WTC11 (cell line): ENCODE data around the gene PTPRN2. TPM values are rescaled to one million over a fixed set of nuclear protein-coding genes. Genes with fewer than 3 reads are reported as not detected.

Experiments
- ATAC-seq: fragments of 200-7000 bp; cut with Tn5 transposase; 2 replicates; pipeline ENCODE4 v1.10.0; 2021; ENCODE audit warnings: mild to moderate bottlenecking, moderate library complexity
- CTCF ChIA-PET: fragments of 300-600 bp; sonication (Branson Sonifier 250); formaldehyde crosslinking; loops from one replicate; lab custom pipeline; 2021; ENCODE audit warnings: antibody characterized with exemption; lab: Charles Lee
- POLR2A ChIA-PET: fragments of 350-600 bp; sonication (Branson Sonifier 250); formaldehyde crosslinking; loops from one replicate; lab custom pipeline; 2021; ENCODE audit warnings: antibody characterized with exemption; lab: Charles Lee
- DNase-seq: peaks from one replicate; pipeline ENCODE4 v3.0.0; 2021; ENCODE audit warnings: low spot score
- H3K27ac Mint-ChIP-seq: 2 replicates; pipeline ENCODE4 v1.8.0; 2021; ENCODE audit warnings: mixed read lengths
- H3K27me3 Mint-ChIP-seq: 2 replicates; pipeline ENCODE4 v1.8.0; 2021; ENCODE audit warnings: low read depth, mild to moderate bottlenecking, moderate library complexity, mixed read lengths
- H3K36me3 Mint-ChIP-seq: 2 replicates; pipeline ENCODE4 v1.8.0; 2021; ENCODE audit warnings: mixed read lengths
- H3K4me1 Mint-ChIP-seq: 2 replicates; pipeline ENCODE4 v1.8.0; 2022; ENCODE audit warnings: mixed read lengths
- H3K4me3 Mint-ChIP-seq: 2 replicates; pipeline ENCODE4 v1.8.0; 2021; ENCODE audit warnings: mild to moderate bottlenecking, moderate library complexity, mixed read lengths
- H3K9me3 Mint-ChIP-seq: 2 replicates; pipeline ENCODE4 v1.8.0; 2021; ENCODE audit warnings: mixed read lengths
- CBFB ChIP-seq: sonication (generic); formaldehyde crosslinking; IDR thresholded peaks from 2 replicates; pipeline ENCODE4 v1.8.1; 2022; ENCODE audit warnings: mild to moderate bottlenecking, low read depth, missing genetic modification reagents
- ERG ChIP-seq: fragments of 250-450 bp; sonication (Bioruptor Pico); IDR thresholded peaks from 2 replicates; pipeline ENCODE4 v1.8.0; 2021; ENCODE audit warnings: mild to moderate bottlenecking
- ETV6 ChIP-seq: sonication (generic); formaldehyde crosslinking; IDR thresholded peaks from 2 replicates; pipeline ENCODE4 v1.8.1; 2022; ENCODE audit warnings: mild to moderate bottlenecking, missing genetic modification reagents
- FOXK1 ChIP-seq: sonication (generic); formaldehyde crosslinking; IDR thresholded peaks from 2 replicates; pipeline ENCODE4 v1.8.0; 2022; ENCODE audit warnings: mild to moderate bottlenecking, moderate library complexity, missing genetic modification reagents
- IRF2 ChIP-seq: sonication (generic); formaldehyde crosslinking; IDR thresholded peaks from 2 replicates; pipeline ENCODE4 v1.8.0; 2022; ENCODE audit warnings: low read depth, missing genetic modification reagents, borderline replicate concordance
- KAT7 ChIP-seq: sonication (generic); formaldehyde crosslinking; IDR thresholded peaks from 2 replicates; pipeline ENCODE4 v1.8.1; 2023; ENCODE audit warnings: missing genetic modification reagents, mild to moderate bottlenecking, borderline replicate concordance
- MAX ChIP-seq: sonication (generic); formaldehyde crosslinking; IDR thresholded peaks from 2 replicates; pipeline ENCODE4 v1.8.0; 2022; ENCODE audit warnings: mild to moderate bottlenecking, missing genetic modification reagents
- MXD4 ChIP-seq: fragments of 250-450 bp; sonication (Bioruptor Pico); IDR thresholded peaks from 2 replicates; pipeline ENCODE4 v1.8.0; 2021; ENCODE audit warnings: mild to moderate bottlenecking, moderate library complexity, borderline replicate concordance
- NFE2L1 ChIP-seq: sonication (generic); formaldehyde crosslinking; IDR thresholded peaks from 2 replicates; pipeline ENCODE4 v1.8.1; 2023; ENCODE audit warnings: missing genetic modification reagents
- NR2C2 ChIP-seq: sonication (generic); formaldehyde crosslinking; IDR thresholded peaks from 2 replicates; pipeline ENCODE4 v1.8.0; 2022; ENCODE audit warnings: mild to moderate bottlenecking, missing genetic modification reagents
- SOX15 ChIP-seq: fragments of 250-450 bp; sonication (Bioruptor Pico); IDR thresholded peaks from 2 replicates; pipeline ENCODE4 v1.9.0; 2021; ENCODE audit warnings: mild to moderate bottlenecking
- TCF7 ChIP-seq: sonication (generic); formaldehyde crosslinking; IDR thresholded peaks from 2 replicates; pipeline ENCODE4 v1.8.0; 2022; ENCODE audit warnings: mild to moderate bottlenecking, low read depth, missing genetic modification reagents, moderate library complexity
- ZNF281 ChIP-seq: sonication (generic); formaldehyde crosslinking; IDR thresholded peaks from 2 replicates; pipeline ENCODE4 v1.8.0; 2023; ENCODE audit warnings: mild to moderate bottlenecking, missing genetic modification reagents
- total RNA-seq: library from RNA; stranded (reverse); gene quantifications from 3 replicates; pipeline ENCODE4 v1.2.3, GENCODE V29; 2021
- TF ChIP-seq, protein P1 (sequence below): fragments of 250-450 bp; sonication (Bioruptor Pico); IDR thresholded peaks from 2 replicates; pipeline ENCODE4 v1.9.0; 2021; ENCODE audit warnings: moderate library complexity, mild to moderate bottlenecking, inconsistent platforms, borderline replicate concordance
- TF ChIP-seq, protein P2 (sequence below): sonication (generic); formaldehyde crosslinking; IDR thresholded peaks from 2 replicates; pipeline ENCODE4 v1.8.1; 2023; ENCODE audit warnings: mild to moderate bottlenecking, missing genetic modification reagents, moderate library complexity
- TF ChIP-seq, protein P3 (sequence below): sonication (generic); formaldehyde crosslinking; IDR thresholded peaks from 2 replicates; pipeline ENCODE4 v1.8.1; 2022; ENCODE audit warnings: mild to moderate bottlenecking, missing genetic modification reagents, moderate library complexity, borderline replicate concordance

Gene PTPRN2
- total RNA-seq, 1 experiment from 2014 or later = 4.7 TPM

DNA sequence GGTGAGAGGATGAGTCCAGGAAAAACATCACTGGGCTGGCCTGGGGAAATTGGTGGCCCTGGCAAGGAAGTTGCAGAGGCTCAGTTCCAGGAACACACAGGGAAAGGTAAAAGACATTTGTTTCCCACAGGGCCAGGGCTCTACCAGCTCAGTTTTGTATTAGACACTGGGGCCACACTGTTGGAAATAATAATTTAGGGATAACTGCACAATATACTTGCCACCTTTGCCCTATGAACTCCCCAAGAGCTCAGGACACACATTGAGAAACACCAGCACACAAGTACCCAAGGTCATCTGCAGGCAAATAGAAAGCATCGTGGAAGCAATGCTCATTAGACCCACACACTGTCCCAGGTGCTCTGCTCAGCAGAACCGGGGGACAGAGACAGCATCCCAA is 617.6 kb downstream of the PTPRN2 start:
- TF ChIP-seq SOX15 (CRISPR knock-in tag) = no peak
- TF ChIP-seq KAT7 (CRISPR knock-in tag) = no peak
- no peak for TF ChIP-seq CBFB (CRISPR knock-in tag)
- no peak for TF ChIP-seq ZNF281 (CRISPR knock-in tag)
- POLR2A ChIA-PET = no interaction called here
- peaks cover 43% of the 10 kb centered on the region for H3K9me3 Mint-ChIP-seq
- peaks cover 53% of the 10 kb centered on the region for H3K36me3 Mint-ChIP-seq
- peaks cover 22% of the 10 kb centered on the region for H3K27me3 Mint-ChIP-seq
- ATAC-seq = no peak
- no peaks in the 10 kb centered on the region for H3K4me1 Mint-ChIP-seq
- no peak overlapping the region for H3K4me3 Mint-ChIP-seq
- no peak for DNase-seq
- CTCF ChIA-PET = no interaction called here
- H3K27ac Mint-ChIP-seq = no peak overlapping the region

DNA sequence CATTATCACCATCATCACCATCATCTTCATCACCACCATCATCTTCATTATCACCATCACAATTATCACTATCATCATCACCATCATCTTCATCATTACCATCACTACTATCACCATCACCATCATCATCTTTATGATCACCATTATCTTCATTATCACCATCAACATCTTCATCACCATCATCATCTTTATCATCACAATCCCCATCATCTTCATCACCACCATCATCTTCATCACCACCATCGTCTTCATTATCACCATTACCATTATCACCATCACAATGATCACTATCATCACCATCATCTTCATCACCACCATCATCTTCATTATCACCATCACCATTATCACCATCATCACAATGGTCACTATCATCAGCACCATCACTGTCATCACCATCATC is 621.1 kb downstream of the PTPRN2 start:
- no peak overlapping the region for H3K27ac Mint-ChIP-seq
- H3K4me1 Mint-ChIP-seq = peaks cover 15% of the 10 kb centered on the region
- DNase-seq (no peak), ATAC-seq (no peak)
- peaks cover 33% of the 10 kb centered on the region for H3K27me3 Mint-ChIP-seq
- peaks cover 26% of the 10 kb centered on the region for H3K9me3 Mint-ChIP-seq
- CTCF ChIA-PET = no interaction called here
- H3K36me3 Mint-ChIP-seq = peaks cover 39% of the 10 kb centered on the region
- no peak overlapping the region for H3K4me3 Mint-ChIP-seq
- TF ChIP-seq TCF7 (no peak), FOXK1 (CRISPR knock-in tag) (no peak), ERG (CRISPR knock-in tag) (no peak), MAX (CRISPR knock-in tag) (no peak), NR2C2 (CRISPR knock-in tag) (no peak), ETV6 (CRISPR knock-in tag) (no peak), IRF2 (no peak), NFE2L1 (CRISPR knock-in tag) (no peak)
- TF ChIP-seq, protein P1, sequence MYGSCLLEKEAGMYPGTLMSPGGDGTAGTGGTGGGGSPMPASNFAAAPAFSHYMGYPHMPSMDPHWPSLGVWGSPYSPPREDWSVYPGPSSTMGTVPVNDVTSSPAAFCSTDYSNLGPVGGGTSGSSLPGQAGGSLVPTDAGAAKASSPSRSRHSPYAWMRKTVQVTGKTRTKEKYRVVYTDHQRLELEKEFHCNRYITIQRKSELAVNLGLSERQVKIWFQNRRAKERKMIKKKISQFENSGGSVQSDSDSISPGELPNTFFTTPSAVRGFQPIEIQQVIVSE (CRISPR knock-in tag) = no peak
- POLR2A ChIA-PET = no interaction called here

- peaks cover 25% of the 10 kb centered on the region for H3K9me3 Mint-ChIP-seq
- no peak for TF ChIP-seq CBFB (CRISPR knock-in tag)
- TF ChIP-seq, protein P2, sequence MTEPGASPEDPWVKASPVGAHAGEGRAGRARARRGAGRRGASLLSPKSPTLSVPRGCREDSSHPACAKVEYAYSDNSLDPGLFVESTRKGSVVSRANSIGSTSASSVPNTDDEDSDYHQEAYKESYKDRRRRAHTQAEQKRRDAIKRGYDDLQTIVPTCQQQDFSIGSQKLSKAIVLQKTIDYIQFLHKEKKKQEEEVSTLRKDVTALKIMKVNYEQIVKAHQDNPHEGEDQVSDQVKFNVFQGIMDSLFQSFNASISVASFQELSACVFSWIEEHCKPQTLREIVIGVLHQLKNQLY = no peak
- TF ChIP-seq MXD4 (CRISPR knock-in tag) = no peak
- TF ChIP-seq, protein P3, sequence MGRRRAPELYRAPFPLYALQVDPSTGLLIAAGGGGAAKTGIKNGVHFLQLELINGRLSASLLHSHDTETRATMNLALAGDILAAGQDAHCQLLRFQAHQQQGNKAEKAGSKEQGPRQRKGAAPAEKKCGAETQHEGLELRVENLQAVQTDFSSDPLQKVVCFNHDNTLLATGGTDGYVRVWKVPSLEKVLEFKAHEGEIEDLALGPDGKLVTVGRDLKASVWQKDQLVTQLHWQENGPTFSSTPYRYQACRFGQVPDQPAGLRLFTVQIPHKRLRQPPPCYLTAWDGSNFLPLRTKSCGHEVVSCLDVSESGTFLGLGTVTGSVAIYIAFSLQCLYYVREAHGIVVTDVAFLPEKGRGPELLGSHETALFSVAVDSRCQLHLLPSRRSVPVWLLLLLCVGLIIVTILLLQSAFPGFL = no peak
- H3K27me3 Mint-ChIP-seq = peaks cover 27% of the 10 kb centered on the region
- H3K27ac Mint-ChIP-seq = no peak overlapping the region
- peaks cover 20% of the 10 kb centered on the region for H3K4me1 Mint-ChIP-seq
- ChIA-PET CTCF (no interaction called here), POLR2A (no interaction called here)
- ATAC-seq = no peak
- DNase-seq = no peak
- H3K4me3 Mint-ChIP-seq = no peak overlapping the region
- peaks cover 26% of the 10 kb centered on the region for H3K36me3 Mint-ChIP-seq
Measured at GRCh38 chr7:157964521-157964920, 623.1 kb downstream of the PTPRN2 start.
